Measurements from ENCODE around the gene GHRL. TPM values are rescaled to one million over a fixed set of nuclear protein-coding genes. Genes with fewer than 3 reads are reported as not detected.

Gene GHRL
- polyA plus RNA-seq, 2 of the 4 experiments (the other 2 are of a cell fraction), result not detected

GRCh38 chr3:10338164-10338470 lies 45.4 kb upstream of the GHRL start:
- Histone ChIP-seq H3K27ac (no peak overlapping the region), H3K4me3 (no peak overlapping the region), H3K9me3 (no peaks in the 10 kb centered on the region), H3K4me2 (no peak overlapping the region), H3K4me1 (no peaks in the 10 kb centered on the region)
- FAIRE-seq, result no peak
- 85% methylated on average over 15 of the region's 16 CpGs for WGBS (ENCODE audit: missing lambda C conversion rate)
- ChIA-PET CTCF (interaction anchor here (0.9 to 10.4 kb wide), 2 partner anchors 16 to 402 kb away, joined by 3 to 121 read pairs; no protein-coding TSS in a partner anchor), POLR2A (no interaction called here)
- no peak for DNase-seq (ENCODE audit: low read depth in 1 of 2, low spot score in 1 of 2)
- TF ChIP-seq MAZ (IDR thresholded peaks at IDR 0.05; ENCODE audit: borderline replicate concordance, low read depth, low read length) (no peak), MAFK (IDR thresholded peaks at IDR 0.05; ENCODE audit: partially characterized antibody) (no peak), RAD21 (conservative IDR thresholded peaks at IDR 0.05 in 1 of 2, IDR thresholded peaks at IDR 0.05 in 1 of 2) (no peak), HOXB13 (CRISPR knock-in tag; IDR thresholded peaks at IDR 0.05; ENCODE audit: low read depth) (no peak), FOSB (CRISPR knock-in tag; IDR thresholded peaks at IDR 0.05) (no peak), CHD2 (IDR thresholded peaks at IDR 0.05; ENCODE audit: low read length, partially characterized antibody) (no peak), BCL3 (IDR thresholded peaks at IDR 0.05) (no peak), HOXB5 (CRISPR knock-in tag; IDR thresholded peaks at IDR 0.05) (no peak), HMGXB4 (CRISPR knock-in tag; IDR thresholded peaks at IDR 0.05; ENCODE audit: borderline replicate concordance) (no peak), ZC3H11A (IDR thresholded peaks at IDR 0.05) (no peak), ELK1 (IDR thresholded peaks at IDR 0.05; ENCODE audit: low read depth, low read length) (no peak), FOXS1 (CRISPR knock-in tag; IDR thresholded peaks at IDR 0.05) (no peak), RNF2 (IDR thresholded peaks at IDR 0.05; ENCODE audit: borderline replicate concordance, low read depth) (no peak), TP53 (CRISPR knock-in tag; IDR thresholded peaks at IDR 0.05) (no peak), RCOR1 (IDR thresholded peaks at IDR 0.05; ENCODE audit: low read depth, low read length) (no peak), BHLHE40 (IDR thresholded peaks at IDR 0.05; ENCODE audit: low read depth, low read length) (no peak), KDM5A (IDR thresholded peaks at IDR 0.05) (no peak), REST (IDR thresholded peaks at IDR 0.05) (no peak)
- ATAC-seq, result no peak
